ENCODE measurements around the gene ATP6V0D1.
"Not testable (repeated sequence)": the region's sequence is repeated elsewhere in the genome, so short reads cannot be mapped to it uniquely, and the experiment has no call there.

Gene ATP6V0D1

GRCh38 chr16:67509016-67509415 is 28.1 kb upstream of the ATP6V0D1 start:
- intact Hi-C loops (cut with DNase I), result no loop called here
- DNase-seq, result no peak

GRCh38 chr16:67506468-67506867 is 25.5 kb upstream of the ATP6V0D1 start:
- intact Hi-C loops (cut with DNase I), result no loop called here
- no peak for DNase-seq

GRCh38 chr16:67504031-67505021 is 23.4 kb upstream of the ATP6V0D1 start:
- DNase-seq, result no peak
- intact Hi-C loops (cut with DNase I), result no loop called here

DNA sequence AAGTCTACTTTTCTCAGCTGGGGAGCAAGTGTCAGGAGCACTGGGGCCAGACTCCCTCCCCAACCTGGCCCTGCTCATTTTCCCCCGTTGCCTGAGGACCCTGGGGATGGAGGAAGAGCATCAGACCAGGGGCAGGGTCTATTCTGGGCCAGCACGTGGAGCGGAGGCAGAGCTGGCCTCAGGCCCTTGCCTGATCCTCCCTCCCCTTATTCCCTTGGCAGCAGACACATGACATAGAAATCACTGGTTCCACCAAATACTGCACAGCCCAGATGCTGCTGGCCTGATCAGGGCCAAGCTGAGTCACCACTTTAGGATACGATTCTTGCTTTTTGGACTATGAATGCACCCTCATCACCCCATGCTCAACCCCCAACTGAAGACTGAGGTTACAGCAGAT is 18.1 kb upstream of the ATP6V0D1 start:
- intact Hi-C loops (cut with DNase I), result no loop called here
- no peak for DNase-seq

DNA sequence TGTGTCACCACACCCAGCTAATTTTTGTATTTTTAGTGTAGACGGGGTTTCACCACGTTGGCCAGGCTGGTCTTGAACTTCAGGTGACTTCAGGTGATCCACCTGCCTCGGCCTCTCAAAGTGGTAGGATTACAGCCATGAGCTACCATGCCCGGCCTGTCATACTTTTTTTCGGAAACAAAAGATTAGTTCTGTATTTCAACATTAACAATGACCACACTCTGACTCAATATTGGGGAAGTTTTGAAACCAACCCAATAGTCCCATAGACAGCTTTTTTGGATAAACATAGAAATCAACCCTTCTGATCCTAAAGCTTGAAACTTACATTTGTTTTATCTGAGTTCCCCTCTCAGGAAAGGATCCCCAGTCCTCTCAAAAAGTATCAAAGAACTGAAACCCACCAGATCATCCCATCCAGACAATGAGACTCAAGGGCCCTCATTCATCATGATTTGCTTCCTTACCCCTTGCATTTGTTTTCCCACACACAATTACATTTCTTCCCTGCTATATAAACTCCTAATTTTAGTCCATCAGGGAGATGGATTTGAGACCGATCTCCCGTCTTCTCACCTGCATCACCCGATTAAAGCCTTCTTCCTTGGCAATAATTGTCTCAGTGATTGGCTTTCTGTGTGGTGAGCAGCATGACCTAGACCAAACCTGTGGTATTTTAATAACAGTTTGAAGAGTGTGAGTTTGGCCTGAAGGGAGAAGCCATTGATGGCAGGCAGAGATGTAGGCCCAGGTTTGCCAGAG is 9.6 kb upstream of the ATP6V0D1 start:
- intact Hi-C loops (cut with DNase I), result no loop called here
- no peak for DNase-seq

GRCh38 chr16:67489401-67490083 is 8.6 kb upstream of the ATP6V0D1 start:
- intact Hi-C loops (cut with DNase I), result no loop called here

DNA sequence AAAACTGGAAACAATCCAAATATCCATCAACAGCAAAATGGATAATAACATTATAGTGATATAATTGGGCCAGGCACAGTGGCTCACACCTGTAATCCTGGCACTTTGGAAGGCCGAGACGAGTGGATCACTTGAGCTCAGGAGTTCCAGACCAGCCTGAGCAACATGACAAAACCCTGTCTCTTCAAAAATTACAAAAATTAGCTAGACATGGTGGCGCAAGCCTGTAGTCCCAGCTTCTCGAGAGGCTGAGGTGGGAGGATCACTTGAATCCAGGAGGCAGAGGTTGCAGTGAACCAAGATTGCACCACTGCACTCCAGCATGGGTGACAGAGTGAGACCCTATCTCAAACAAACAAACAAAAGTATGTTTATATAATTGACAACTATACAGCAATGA is 6.6 kb upstream of the ATP6V0D1 start:
- intact Hi-C loops (cut with DNase I); DNase-seq: not testable (repeated sequence)

More at GRCh38 chr16:67489401-67490083, 8.6 kb upstream of the ATP6V0D1 start:
- no peak for DNase-seq

GRCh38 chr16:67486805-67487204 is 5.8 kb upstream of the ATP6V0D1 start:
- intact Hi-C loops (cut with DNase I), result no loop called here
- peak in 1 of 42 donors; percentile 26 for DNase-seq

DNA sequence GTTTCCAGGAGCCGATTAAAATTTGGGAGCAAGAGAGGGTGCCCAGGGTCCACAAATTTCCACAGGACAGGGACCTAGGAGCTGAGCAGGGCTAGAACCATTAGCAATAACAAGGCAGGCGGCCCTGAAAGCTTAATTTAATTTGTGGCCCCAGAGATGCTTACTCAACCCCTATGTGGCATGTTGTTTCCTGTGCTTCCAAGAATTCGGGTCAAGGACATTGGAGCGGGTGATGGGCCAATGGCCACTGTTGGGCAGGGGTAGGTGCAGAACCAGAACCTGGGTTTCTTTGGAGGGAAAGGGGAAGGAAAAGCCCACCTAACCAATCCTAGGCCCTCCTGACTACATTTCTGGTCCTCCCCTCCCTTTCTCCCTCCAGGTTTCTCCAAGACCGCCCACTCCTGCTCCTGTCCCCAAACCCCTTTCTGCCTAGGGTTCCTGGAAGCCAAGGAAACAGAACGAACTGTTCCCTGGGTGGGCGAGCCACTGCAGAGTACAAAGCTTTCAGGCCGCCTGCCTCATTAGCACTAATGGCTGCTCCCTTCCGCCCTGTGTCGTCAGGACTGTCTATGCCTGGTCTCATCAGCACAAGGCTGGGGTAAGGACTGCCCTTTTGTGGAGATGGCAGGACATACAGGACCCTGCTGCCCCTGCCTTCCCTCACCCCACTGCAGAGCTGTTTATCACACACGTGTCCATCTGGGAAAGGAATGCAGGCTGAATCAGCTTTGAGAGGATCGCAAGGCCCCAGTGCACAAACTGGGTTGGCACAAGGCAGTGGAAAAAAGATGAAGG is 3.0 kb upstream of the ATP6V0D1 start:
- DNase-seq, result peak in 4 of 42 donors; percentile 19 to 40 (median 23)
- intact Hi-C loops (cut with DNase I), result no loop called here

DNA sequence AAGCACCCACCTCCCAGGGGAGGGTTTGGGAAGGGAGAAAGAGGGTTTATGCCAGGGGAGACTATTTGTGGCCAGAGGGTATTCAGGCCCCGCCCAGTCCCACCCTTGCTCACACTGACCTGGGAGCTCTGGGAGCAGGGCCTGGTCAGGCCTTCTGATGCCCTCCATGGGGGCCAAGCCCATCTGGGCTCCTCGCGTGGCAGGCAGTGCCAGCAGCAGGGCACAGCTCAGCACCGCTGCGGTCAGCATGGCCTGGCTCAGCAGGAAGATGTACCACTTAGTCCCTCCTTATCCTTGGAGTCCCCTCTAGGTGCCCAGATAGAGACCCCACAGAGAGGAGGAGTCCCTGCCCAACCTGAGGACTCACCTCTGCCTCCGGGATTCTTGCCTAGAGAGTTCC is 2.2 kb upstream of the ATP6V0D1 start, which contains the start of gene AGRP:
Gene AGRP (minus strand): TSS at position 398 of the 400 bp plus-strand sequence. CDS start 149 bp downstream, at position 249.
- no peak for DNase-seq
- intact Hi-C loops (cut with DNase I), result no loop called here

DNA sequence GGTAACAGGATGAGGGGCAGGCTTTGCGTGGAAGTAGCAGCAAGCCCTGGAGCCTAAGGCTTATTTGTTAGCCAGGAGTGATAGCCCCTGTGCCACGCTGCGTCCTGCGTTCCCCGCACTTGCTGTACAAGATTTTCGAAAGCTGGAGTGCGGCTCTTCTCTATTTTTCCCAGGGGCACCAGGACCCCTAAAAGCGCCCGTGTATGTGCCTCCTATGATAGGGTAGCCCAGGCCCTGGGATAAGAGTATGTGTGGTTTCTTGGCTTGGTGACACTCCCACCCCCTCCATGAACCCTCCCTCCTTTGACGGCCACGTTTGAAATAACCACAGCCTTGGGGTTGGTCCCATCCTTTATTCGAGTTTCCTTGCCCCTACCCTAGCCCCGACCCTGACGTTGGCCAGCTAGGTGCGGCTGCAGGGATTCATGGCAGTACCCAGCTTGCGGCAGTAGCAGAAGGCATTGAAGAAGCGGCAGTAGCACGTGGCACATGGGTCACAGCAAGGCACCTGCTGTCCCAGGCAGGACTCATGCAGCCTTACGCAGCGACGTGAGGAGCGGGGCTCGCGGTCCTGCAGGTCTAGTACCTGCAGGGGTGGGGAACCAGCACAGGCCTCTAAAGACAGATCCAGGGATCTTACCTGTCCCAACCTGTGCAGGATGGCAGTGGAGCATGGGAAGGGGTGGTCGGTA is 1.4 kb upstream of the ATP6V0D1 start:
- peak in 1 of 42 donors; percentile 10 for DNase-seq
- intact Hi-C loops (cut with DNase I), result no loop called here

DNA sequence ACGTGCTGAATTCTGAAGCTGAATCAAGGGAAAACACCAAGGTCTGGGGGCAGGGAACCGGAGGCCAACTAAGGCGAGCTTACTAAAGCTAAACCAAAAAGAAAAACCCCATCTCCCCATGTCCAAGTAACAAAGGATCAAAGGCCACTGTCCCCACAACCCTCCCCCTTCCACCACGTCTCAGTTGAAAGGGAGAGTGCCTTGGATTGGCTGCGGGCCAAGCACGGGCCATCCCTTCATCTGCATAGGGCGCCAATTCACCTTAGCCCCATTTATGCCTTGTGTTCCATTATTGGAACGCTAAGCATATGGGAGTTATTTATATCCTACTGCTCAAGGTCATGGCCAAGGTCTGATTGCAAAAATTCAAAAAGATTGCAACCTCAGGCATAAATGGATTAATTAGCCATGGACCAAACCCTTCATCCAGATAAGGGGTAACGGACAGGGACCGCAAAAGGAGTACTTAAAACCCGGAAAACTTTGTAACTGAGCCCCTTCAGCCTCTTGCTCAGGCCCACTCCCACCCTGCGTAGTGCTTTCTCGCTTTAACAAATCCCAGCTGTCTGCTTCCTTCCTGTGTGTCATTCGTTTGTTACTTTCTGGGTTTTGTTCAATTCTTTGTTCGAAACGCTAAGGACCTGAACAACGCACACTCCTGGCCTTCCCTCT is 740 bp upstream of the ATP6V0D1 start:
- peak in 27 of 42 donors; percentile 11 to 69 (median 45) for DNase-seq

DNA sequence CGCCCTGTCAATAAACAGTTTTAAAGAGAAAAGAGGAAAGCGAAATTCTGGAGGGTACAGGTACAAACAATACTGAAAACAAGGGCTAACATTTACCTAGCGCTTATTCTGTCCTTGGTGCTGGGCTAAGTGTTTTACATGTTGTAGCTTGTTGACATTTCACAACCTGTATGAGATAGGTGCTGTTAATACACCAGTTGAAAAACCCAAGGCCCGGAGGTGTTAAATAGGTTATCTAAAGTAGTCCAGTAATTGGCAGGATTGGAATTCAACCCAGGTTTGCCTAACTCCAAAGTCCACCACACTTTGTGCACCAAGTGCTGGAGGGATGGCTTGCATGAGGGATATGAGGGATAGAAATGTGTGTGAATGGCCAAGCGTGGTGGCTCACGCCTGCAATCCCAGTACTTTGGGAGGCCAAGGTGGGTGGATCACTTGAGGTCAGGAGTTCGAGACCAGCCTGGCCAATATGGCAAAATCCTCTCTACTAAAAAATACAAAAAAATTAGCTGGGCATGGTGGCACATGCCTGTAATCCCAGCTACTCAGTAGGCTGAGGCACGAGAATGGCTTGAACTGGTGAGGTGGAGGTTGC is 2.9 kb downstream of the ATP6V0D1 start:
- intact Hi-C loops (cut with DNase I), result no loop called here
- DNase-seq, result no peak

More for the DNA sequence above, 740 bp upstream of the ATP6V0D1 start:
- intact Hi-C loops (cut with DNase I), result no loop called here

- intact Hi-C loops (cut with DNase I), result no loop called here
These were observed 6.2 kb downstream of the ATP6V0D1 start for GRCh38 chr16:67474551-67475455.

DNA sequence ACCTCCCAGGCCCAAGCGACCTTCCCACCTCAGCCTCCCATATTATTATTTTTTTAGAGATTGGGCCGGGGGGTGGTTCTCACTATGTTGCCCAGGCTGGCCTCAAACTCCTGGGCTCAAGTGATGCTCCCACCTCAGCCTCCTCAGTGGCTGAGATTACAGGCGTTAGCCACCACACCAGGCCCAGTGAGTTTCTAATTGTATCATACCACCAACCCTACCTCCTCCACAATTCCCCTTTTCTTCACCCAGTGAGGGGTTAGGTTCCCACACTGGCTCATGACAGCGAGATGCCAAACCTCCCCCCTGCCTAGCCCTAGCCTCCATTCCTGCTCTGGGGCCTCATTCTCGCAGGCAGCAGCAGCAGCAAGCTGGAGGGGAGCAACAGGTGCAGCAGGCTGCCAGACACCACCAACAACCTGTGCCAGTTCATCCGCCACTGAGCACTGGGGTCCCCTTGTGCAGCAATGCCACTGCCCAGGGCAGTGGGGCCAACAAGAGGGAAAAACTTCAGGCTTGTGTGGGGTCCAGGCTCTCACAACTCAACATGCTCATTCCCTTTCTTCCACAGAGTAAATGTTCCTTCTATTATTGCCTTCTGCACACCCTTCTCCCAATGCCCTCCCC is 9.1 kb downstream of the ATP6V0D1 start:
- no peak for DNase-seq
- intact Hi-C loops (cut with DNase I), result no loop called here

More at GRCh38 chr16:67474551-67475455, 6.2 kb downstream of the ATP6V0D1 start:
- DNase-seq, result no peak
